Measurements from ENCODE around the gene SLC51B. TPM values are rescaled to one million over a fixed set of nuclear protein-coding genes. Genes with fewer than 3 reads are reported as not detected.

Gene SLC51B
- total and polyA plus RNA-seq, 9 of the 15 experiments (the other 6 are each of a cell fraction or from before 2014, with no cell fraction given) = not detected

GRCh38 chr15:65056868-65057548, 11.8 kb downstream of the SLC51B start:
- no peaks in the 10 kb centered on the region for H3K79me2 ChIP-seq (ENCODE audit: control insufficient read depth, insufficient read depth, low read length)
- peaks cover 0 to 6% of the 10 kb centered on the region in 2 experiments; a peak in 1 of 5 replicates for H3K4me1 ChIP-seq (replicated peaks in 1 of 2; ENCODE audit: control insufficient read depth in 2 of 2, insufficient read depth in 2 of 2, low read length in 2 of 2)
- POLR2A ChIA-PET = interaction anchor here (1.0 to 1.5 kb wide), 2 partner anchors 11 to 248 kb away, joined by 4 to 7 read pairs; partner anchors contain the start of genes RASL12 and RNU5B-1
- BruUV-seq (replicated peaks) = no TSS peak
- no peak overlapping the region for H3K9ac ChIP-seq (ENCODE audit: insufficient read depth in 1 of 2, low read depth in 2 of 2, low read length in 2 of 2)
- in situ Hi-C loops (cut with MboI) = loop anchor here (10.0 kb wide), 2 partner anchors 238 to 328 kb away; partner anchors contain the start of gene RNU5A-1
- ATAC-seq (no peak), FAIRE-seq (no peak), DNase-seq (ENCODE audit: extremely low read depth in 1 of 4, low spot score in 3 of 4) (no peak)
- H3K9me1 ChIP-seq (ENCODE audit: control insufficient read depth, insufficient read depth, low read length) = no peaks in the 10 kb centered on the region
- intact Hi-C loops (cut with micrococcal nuclease) = no loop called here
- no peak overlapping the region for H3K27ac ChIP-seq (ENCODE audit: extremely low read depth, low read depth, low read length)
- H3K9me3 ChIP-seq (replicated peaks; ENCODE audit: control insufficient read depth, insufficient read depth, low read depth, low read length) = no peaks in the 10 kb centered on the region
- H3K4me2 ChIP-seq (ENCODE audit: insufficient read depth, low read length) = no peak overlapping the region
- no peak overlapping the region for H2AFZ ChIP-seq (ENCODE audit: low read depth, low read length)
- TF ChIP-seq RAD51 (IDR thresholded peaks at IDR 0.05; ENCODE audit: borderline replicate concordance, low read depth) (peak; percentile 30; the same call in 1 of the 2 replicates), TFE3 (CRISPR knock-in tag; IDR thresholded peaks at IDR 0.05) (peak; percentile 76), MCM3 (IDR thresholded peaks at IDR 0.05) (no peak)
- no peaks in the 10 kb centered on the region; the same call in 1 of the 2 replicates for H4K20me1 ChIP-seq (replicated peaks; ENCODE audit: control insufficient read depth, insufficient read depth, low read length)
- H3K27me3 ChIP-seq (ENCODE audit: control insufficient read depth in 2 of 2, insufficient read depth in 2 of 2, low read length in 2 of 2) = peaks cover 0 to 27% of the 10 kb centered on the region in 2 experiments; a peak in 3 of 5 replicates
- WGBS (ENCODE audit: insufficient coverage, low coverage, missing lambda C conversion rate) = 11% methylated on average over 8 of the region's 8 CpGs
- H3K4me3 ChIP-seq = no peak overlapping the region
- H3K36me3 ChIP-seq (ENCODE audit: control insufficient read depth, insufficient read depth, low read length) = no peaks in the 10 kb centered on the region
- CTCF ChIA-PET (ENCODE audit: low intra/inter-chr PET ratio) = no interaction called here
